ENCODE results near the gene DRD5. TPM values are rescaled to one million over a fixed set of nuclear protein-coding genes. Genes with fewer than 3 reads are reported as not detected.
"Not testable (repeated sequence)": the region's sequence is repeated elsewhere in the genome, so short reads cannot be mapped to it uniquely, and the experiment has no call there.

Gene DRD5
- not detected in 2 replicates for total RNA-seq (2014; rRNA removed)
- polyA plus RNA-seq (2012): not detected

- no peak for DNase-seq (ENCODE audit: low read depth)
Measured at GRCh38 chr4:9781343-9782135, at the start of gene DRD5. Gene DRD5, plus strand, starts transcription at chr4:9781634. Its CDS starts 396 bp downstream, at chr4:9782030.

- not testable (repeated sequence) for DNase-seq (ENCODE audit: low read depth)
Measured at GRCh38 chr4:9732256-9732655, 49.2 kb upstream of the DRD5 start.

- DNase-seq (ENCODE audit: low read depth): no peak
Measured at GRCh38 chr4:9735515-9735914, 45.9 kb upstream of the DRD5 start.

- not testable (repeated sequence) for DNase-seq (ENCODE audit: low read depth)
Measured at GRCh38 chr4:9737280-9737679, 44.2 kb upstream of the DRD5 start.

- not testable (repeated sequence) for DNase-seq (ENCODE audit: low read depth)
Measured at GRCh38 chr4:9743789-9744188, 37.6 kb upstream of the DRD5 start.

- DNase-seq (ENCODE audit: low read depth): no peak
Measured at GRCh38 chr4:9745782-9746181, 35.7 kb upstream of the DRD5 start.

GRCh38 chr4:9758641-9759317 lies 22.7 kb upstream of the DRD5 start:
- no peak for DNase-seq (ENCODE audit: low read depth)

GRCh38 chr4:9762823-9763475 lies 18.5 kb upstream of the DRD5 start:
- peak; percentile 45 for DNase-seq (ENCODE audit: low read depth)

- no peak for DNase-seq (ENCODE audit: low read depth)
Measured at GRCh38 chr4:9764155-9764696, 17.2 kb upstream of the DRD5 start.

GRCh38 chr4:9765091-9765490 lies 16.3 kb upstream of the DRD5 start:
- no peak for DNase-seq (ENCODE audit: low read depth)

- DNase-seq (ENCODE audit: low read depth): no peak
Measured at GRCh38 chr4:9769321-9769720, 12.1 kb upstream of the DRD5 start.

- no peak for DNase-seq (ENCODE audit: low read depth)
Measured at GRCh38 chr4:9771034-9771433, 10.4 kb upstream of the DRD5 start.

GRCh38 chr4:9773471-9773870 lies 8.0 kb upstream of the DRD5 start:
- no peak for DNase-seq (ENCODE audit: low read depth)

- DNase-seq (ENCODE audit: low read depth): no peak
Measured at GRCh38 chr4:9782136-9782436, 652 bp downstream of the DRD5 start.

GRCh38 chr4:9785891-9786290 lies 4.5 kb downstream of the DRD5 start:
- DNase-seq (ENCODE audit: low read depth): not testable (repeated sequence)

- DNase-seq (ENCODE audit: low read depth): no peak
Measured at GRCh38 chr4:9792381-9792780, 10.9 kb downstream of the DRD5 start.

- DNase-seq (ENCODE audit: low read depth): not testable (repeated sequence)
Measured at GRCh38 chr4:9796641-9797040, 15.2 kb downstream of the DRD5 start.

- no peak for DNase-seq (ENCODE audit: low read depth)
Measured at GRCh38 chr4:9800848-9801247, 19.4 kb downstream of the DRD5 start.

- no peak for DNase-seq (ENCODE audit: low read depth)
Measured at GRCh38 chr4:9804918-9805317, 23.5 kb downstream of the DRD5 start.

GRCh38 chr4:9808077-9808476 lies 26.6 kb downstream of the DRD5 start:
- DNase-seq (ENCODE audit: low read depth): no peak

- no peak for DNase-seq (ENCODE audit: low read depth)
Measured at GRCh38 chr4:9811806-9812205, 30.4 kb downstream of the DRD5 start.

Measured in LHCN-M2 (cell line).